ENCODE measurements around the gene PRKN.

- TF ChIP-seq CTCF (IDR thresholded peaks at IDR 0.05) (no peak), POLR2A (IDR thresholded peaks at IDR 0.05) (no peak)
Observed at GRCh38 chr6:161815965-161816364, 911.6 kb downstream of the PRKN start.

Measured in thyroid gland (tissue), 4 donors.